Measurements from ENCODE around the gene TLE5.
"Not testable (repeated sequence)": the region's sequence is repeated elsewhere in the genome, so short reads cannot be mapped to it uniquely, and the experiment has no call there.

The TLE5 gene

DNA sequence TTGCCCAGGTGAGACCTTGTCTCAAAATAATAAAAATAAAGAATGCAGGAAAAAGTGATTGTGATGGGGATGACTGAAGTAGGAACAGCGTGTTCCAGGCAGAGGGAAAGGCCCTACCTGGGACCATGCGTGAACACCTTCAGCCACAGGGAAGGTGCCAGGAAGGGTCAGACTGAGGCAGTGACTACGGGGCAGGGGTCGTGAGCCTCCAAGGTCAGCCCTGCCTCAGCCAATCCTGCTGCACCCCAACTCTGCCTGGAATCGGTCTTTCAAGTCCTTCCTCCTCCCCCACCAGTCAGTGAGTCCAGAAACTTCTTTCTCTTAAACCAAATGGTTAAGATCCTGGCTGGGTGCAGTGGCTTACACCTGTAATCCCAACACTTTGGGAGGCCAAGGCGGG lies 17.1 kb downstream of the TLE5 start:
- no peak for DNase-seq (ENCODE audit: low read depth)

GRCh38 chr19:3042621-3043267 lies 19.6 kb downstream of the TLE5 start:
- DNase-seq (ENCODE audit: low read depth) = no peak

DNA sequence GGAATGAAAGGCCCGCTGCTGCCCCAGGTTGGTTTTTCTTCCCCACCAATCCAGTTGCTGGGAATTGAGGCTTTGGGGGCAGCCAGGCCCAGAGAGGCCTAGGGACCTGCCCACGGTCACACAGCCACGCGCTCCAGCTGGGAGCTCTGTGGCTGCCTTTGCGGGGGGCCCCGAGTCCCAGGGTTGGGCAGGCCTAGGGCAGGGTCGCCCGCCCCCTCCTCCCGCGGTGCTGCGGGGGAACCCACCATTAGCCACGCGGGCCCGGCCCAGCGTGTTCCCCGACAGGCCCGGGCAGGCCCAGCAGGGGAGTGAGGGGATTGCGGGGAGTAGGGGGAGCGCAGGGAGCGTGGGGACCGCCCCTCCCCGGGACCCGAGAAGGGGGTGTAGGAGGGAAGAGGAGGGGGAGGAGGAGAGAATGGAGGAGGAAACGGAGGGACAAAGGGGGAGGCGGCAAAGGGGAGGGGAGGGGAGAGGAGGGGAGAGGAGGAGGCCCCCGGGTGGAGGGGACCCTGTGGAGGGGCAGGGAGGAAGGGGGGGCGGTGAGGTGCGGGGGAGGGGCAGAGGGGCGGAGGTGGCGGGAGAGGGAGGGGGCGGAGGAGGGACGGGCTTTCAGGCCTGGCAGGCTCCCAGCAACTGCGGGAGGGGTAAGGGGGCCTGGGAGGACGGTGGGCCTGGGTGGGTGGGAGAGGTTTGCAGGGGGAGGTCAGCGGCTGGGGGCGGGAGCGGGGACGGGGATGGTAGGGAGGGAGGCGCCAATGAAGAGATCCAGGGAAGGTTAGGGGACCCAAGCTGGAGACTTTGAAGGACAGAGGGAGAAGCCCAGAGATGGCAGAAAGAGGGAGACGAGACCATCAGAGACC lies 20.3 kb downstream of the TLE5 start:
- DNase-seq (ENCODE audit: low read depth) = no peak

DNA sequence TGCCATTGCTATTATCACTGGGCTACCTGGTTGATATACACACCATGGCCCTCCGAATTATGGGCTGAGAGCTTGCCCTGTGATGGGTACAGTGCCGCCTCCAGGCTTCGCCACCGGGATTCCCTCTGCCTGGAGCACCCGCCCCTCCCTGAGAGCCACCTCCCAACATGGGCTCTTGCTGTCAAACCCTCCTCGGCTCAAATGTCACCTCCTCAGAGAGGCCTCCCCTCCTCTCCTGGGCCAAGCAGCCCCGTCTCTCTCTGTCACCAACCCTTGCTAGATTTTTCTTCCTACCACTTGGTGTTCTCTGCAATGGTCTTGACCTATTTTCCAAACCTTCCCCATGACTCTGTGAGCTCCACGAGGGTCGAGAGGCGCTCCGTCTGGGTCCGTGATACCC lies 21.0 kb downstream of the TLE5 start:
- no peak for DNase-seq (ENCODE audit: low read depth)

DNA sequence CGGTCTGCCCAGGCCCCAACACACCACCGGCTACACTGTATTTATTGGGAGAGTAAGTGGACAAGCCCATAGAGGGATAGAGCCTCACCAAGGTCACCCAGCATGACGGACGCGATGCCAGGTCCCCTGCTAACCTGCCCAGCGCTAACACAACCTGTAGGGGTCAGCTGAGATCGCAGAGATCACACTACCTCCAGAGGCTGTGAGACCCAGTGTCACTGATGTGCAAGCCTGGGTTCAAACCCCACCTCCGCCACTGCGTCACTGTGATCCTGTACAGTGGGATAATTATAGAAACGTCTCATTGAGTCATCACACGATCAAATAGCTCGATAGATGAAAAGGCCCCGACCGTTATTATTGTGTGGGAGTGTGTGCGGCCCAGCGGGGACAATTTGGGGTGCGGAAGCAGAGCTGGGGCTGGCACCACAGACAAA lies 22.6 kb downstream of the TLE5 start:
- no peak for DNase-seq (ENCODE audit: low read depth)

- DNase-seq (ENCODE audit: low read depth) = no peak
Observed at GRCh38 chr19:3039125-3039524, 23.2 kb downstream of the TLE5 start.

- no peak for DNase-seq (ENCODE audit: low read depth)
Observed at GRCh38 chr19:3038214-3038613, 24.1 kb downstream of the TLE5 start.

DNA sequence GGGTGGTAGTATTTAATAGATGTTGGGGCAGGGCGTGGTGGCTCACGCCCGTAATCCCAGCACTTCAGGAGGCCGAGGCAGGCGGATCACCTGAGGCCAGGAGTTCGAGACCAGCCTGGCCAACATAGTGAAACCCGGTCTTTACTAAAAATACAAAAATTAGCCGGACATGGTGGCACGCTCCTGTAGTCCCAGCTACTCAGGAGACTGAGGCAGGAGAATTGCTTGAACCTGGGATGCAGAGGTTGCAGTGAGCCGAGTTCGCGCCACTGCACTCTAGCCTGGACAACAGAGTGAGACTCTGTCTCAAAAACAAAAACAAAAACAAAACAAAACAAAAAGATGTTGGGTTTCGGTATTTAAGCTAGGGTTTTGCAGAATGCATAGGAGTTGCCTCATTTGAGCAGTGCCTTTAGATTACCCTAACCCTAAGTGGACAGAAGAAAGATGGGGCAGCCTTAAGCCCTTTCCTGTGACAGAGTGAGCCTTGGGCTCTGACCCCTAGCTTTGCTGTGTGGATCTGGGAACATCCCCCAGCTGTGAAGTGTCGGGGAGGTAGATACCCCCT lies 25.2 kb downstream of the TLE5 start:
- DNase-seq (ENCODE audit: low read depth) = not testable (repeated sequence)

- peak; percentile 73 for DNase-seq (ENCODE audit: low read depth)
Observed at GRCh38 chr19:3036119-3036976, 25.9 kb downstream of the TLE5 start.

DNA sequence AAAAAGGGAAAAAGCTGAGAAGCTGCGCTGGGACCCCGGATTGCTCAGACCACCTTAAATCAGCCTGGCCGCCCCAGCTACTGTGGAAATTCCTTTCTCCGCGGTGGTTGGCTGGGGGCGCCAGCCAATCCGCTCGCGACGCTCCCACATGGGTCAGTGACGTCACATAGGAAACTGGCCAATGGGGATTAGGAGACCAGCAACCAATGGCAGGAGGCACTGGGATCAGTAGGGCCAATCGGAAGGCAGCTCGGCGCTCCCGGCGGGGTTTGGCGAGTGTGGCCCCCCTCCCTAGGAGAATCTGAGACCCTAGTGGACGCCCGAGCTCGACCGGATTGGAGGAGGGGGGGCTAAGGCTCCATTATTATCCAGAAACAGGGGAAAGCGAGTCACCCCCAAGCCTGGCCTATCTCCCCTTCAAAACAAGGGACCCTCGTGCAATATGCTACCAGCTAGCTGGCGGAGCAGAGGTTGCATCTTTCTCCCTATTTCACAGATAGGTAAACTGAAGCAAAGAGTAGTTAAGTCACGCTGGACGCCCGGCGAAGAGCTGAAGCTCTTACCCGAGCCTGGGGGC lies 26.7 kb downstream of the TLE5 start:
- DNase-seq (ENCODE audit: low read depth) = peak; percentile 98

GRCh38 chr19:3034656-3035541 lies 27.4 kb downstream of the TLE5 start:
- DNase-seq (ENCODE audit: low read depth) = no peak

GRCh38 chr19:3034406-3034655 lies 28.0 kb downstream of the TLE5 start:
- DNase-seq (ENCODE audit: low read depth) = no peak

DNA sequence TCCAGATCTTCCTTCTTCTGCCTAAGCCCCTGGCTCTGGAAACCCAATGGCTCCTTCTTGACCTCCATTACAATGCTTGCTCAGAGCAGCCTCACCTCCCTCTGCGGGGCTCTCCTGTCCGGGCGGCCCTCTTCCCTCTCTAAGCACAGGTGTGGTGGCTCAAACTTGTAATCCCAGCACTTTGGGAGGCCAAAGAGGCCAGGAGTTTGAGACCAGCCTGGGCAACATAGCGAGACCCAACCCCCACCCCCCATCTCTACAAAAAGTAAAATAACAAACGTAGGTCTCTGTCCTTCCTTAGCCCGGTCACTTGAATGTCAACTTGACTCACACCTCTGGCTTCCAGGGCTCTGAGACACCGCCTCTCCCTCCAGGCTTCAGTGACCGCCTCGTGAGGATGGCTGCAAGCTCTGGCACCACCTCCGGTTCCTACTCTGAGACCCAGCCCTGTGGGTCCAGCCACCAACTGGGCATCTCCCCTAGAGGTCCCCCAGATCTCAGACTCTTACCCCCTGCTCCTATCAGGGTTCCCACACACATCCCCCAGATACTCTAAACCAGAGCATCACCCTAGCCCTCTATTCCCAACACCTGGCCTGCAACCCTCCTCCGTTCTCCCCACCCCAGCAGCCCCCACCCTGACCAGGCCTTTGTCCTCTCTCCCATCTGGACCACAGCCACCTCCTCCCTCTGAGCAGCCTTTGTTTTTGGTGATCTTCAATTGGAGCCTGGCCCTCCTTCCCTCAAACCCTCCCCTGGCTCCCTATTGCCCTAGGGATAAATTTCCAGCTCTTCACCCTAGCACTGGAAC lies 28.5 kb downstream of the TLE5 start:
- DNase-seq (ENCODE audit: low read depth) = no peak

- no peak for DNase-seq (ENCODE audit: low read depth)
Observed at GRCh38 chr19:3031607-3031867, 30.8 kb downstream of the TLE5 start.

DNA sequence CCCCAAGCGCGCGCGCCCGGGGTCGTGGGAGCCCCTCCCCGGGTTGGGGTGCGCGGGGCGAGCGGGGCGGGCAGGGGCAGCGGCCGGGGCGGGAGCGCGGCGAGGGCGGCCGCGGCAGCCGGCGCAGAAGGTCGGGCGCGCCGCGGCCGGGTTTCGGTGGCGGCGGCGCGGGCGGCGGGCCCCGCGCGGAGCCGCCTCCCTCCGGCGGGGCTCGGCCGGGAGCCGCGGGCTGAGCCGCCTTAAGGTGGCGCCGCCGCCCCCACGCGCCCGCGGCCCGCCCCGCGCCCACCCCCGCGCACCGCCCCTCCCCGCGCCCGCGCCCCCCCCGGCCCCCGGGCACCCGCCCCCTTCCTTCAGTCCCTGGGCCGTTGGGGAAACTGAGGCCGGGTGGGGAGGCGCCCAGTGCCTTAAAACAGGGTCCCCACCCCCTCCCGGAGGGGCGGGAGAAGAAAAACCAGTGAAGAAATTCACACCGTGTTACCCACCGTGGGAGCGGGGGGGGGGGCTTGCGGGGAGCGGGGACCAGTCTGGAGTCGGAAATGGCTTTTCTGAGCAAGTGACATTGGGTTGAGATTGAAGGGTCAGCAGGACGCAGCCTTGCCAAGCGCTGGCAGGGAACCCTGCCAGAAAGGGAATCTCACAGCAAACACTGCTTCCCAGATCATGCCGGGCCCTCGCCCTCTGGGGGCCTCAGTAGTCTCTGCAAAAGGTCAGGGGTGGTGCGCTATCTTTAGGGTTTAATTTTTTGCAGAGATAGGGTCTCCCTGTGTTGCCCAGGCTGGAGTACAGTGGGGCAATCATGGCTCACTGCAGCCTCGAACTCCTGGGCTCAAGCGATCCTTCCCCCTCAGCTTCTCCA lies 33.0 kb downstream of the TLE5 start, which contains the start of gene TLE2:
TSS of gene TLE2 (minus strand) at position 216 of the 859 bp plus-strand sequence. CDS start 376 bp downstream, outside the sequence.
- no peak for DNase-seq (ENCODE audit: low read depth)

GRCh38 chr19:3028305-3029064 lies 33.8 kb downstream of the TLE5 start:
- no peak for DNase-seq (ENCODE audit: low read depth)

- DNase-seq (ENCODE audit: low read depth) = no peak
Observed at GRCh38 chr19:3027981-3028304, 34.4 kb downstream of the TLE5 start.

DNA sequence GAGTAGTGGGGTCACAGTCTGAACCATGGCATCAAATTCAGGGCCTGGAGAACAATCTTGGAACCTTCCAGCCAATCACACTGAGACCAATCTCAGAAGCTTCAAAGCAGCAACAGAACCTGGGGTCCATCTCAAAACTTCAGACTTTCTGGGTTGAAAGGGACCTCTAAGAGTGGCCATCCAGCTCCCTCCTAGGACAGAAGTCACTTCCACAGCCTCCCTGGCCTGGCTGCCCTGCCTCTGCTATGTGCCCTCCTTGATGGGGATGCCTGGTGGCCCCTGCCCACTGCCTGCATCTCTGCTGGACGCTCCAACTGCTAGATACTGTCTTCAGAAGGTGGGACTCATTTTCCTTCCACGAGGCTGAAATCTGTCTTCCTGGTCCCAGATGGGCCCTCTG lies 35.0 kb downstream of the TLE5 start:
- no peak for DNase-seq (ENCODE audit: low read depth)

GRCh38 chr19:3026768-3027167 lies 35.5 kb downstream of the TLE5 start:
- DNase-seq (ENCODE audit: low read depth) = no peak
